DMS153 treated with DMSO at 0.1 percent for 48 hours (cell line): ENCODE measurements around the gene EIF4E3.

Source experiments
- DNase-seq: peaks from one replicate; lab custom pipeline; 2025; ENCODE audit not compliant: unreplicated experiment; lab: John Stamatoyannopoulos, UW

The EIF4E3 gene

DNA sequence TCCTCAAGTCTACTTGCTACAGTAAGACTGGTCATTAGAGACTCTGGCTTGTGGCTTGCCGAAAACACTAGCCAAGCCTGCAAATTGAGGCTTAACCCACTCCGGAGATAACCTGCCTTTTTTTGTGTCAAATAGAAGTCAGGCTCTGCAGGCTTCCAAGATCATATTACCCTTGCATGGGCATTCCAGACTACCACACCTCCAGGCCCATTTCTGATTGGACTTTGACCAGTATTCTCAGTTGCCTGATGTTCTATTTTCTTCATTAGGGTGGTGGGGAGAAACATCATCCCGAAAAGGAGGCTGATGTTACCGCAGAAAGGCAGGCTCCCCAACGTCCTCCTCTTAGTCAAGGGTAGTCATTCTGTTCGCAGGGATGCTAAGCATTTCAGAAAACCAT lies 73.6 kb downstream of the EIF4E3 start:
- DNase-seq = no peak

DNA sequence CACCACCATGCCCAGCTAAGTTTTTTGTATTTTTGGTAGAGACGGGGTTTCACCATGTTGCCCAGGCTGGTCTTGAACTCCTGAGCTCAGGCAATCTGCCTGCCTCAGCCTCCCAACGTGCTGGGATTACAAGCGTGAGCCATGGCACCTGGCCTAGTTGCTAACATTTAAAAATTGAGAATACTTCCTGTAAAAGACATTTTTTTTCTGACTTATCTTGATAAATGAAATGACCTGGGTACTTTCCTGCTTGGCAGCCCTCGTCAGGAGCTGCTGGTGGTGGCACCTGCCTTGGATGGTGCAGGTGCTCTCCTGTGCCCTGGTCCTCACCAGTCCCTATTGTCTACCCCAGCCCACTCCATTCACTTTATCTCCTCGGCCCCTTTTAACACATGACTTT lies 74.8 kb downstream of the EIF4E3 start:
- no peak for DNase-seq

DNA sequence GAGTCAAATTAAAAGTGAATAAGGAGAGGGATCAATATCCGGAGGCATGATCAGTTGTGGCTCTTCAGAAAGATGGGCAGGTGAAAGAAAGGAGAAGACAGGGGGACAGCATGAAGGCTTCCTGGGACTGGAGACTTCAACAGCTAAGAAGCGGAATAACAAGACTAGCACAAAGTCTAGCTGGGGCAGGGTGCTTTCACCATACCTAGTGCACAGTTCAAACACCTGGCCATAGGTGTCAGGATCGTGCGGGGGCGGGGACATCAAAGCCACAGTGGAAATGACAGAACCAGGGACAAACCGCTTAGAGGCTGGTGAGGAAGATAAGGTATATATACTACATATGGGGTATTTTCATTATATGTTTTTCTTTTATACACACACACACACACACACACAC lies 75.4 kb downstream of the EIF4E3 start:
- DNase-seq = no peak

DNA sequence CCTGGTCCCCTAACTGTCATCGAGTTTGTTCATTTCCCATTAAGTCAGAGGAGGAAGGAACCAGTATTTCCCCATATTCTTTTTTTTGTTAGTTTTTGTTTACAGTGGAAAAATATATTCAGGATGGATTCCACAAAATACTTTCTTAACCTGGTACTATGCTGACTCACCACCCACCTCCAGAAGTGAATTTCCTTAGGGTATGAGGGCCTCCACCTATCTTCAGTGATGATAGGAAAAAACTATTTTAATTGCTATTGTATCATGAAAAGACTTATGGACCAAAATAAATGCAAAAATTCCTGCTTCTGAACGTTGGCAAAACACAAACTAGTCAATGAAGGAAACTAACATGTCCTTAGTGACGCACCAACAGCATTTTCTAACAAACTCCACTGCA lies 77.5 kb downstream of the EIF4E3 start:
- no peak for DNase-seq

DNA sequence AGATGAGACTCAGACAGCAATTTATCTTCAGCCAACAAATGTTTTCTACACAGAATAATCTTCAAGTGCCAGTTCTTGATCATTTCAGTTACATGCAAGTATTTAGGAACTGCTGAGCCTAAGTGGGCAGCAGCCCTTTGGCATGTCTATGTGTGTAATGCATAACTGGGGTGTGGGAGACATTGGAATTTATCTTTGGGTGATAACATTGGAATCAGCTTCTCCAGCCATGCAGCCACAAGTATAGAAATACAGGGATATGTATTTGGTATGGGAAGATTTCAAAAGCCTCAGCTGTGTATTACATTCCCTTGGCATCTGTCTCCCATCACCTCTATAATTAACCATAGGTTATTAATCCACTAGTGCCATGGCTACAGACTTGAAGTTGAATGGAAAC lies 78.2 kb downstream of the EIF4E3 start:
- DNase-seq = no peak

DNA sequence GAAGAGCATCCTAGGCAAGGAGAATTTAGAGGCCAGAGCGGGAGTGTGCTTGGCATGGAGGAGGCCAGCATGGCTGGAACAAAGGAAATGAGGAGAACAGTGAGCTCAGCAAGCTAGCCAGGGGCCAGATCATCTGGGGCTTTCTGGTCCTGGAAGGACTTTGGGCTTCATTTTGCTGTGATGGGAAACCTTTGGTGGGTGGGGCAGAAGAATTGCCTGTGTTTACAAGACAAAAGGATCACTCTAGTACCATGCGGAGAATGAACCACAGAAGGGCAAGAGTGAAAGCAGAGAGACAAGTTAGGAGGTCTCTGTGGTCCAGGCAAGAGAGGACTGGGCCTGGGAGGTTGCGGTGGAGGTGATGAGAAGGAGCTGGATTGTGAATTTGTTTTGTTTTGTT lies 80.1 kb downstream of the EIF4E3 start:
- no peak for DNase-seq

DNA sequence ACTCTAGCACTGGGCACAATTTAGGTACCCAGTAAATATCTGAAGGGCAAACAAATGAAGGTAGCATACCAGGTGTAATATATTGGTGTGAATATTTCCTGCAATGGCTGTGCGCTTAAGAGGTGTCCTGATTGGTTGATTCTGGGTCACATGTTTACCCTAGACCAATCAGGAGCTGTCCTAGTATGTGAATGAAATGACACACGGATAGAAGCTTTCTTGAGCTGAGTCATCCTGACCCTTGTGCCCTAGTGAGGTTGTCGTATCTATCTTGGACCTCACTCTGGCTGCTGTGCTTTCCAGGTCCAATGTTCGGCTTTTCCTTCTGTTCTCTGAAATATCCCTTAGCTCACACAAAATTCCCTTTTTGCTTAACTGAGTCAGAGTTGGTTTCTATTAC lies 83.5 kb downstream of the EIF4E3 start:
- DNase-seq = no peak

DNA sequence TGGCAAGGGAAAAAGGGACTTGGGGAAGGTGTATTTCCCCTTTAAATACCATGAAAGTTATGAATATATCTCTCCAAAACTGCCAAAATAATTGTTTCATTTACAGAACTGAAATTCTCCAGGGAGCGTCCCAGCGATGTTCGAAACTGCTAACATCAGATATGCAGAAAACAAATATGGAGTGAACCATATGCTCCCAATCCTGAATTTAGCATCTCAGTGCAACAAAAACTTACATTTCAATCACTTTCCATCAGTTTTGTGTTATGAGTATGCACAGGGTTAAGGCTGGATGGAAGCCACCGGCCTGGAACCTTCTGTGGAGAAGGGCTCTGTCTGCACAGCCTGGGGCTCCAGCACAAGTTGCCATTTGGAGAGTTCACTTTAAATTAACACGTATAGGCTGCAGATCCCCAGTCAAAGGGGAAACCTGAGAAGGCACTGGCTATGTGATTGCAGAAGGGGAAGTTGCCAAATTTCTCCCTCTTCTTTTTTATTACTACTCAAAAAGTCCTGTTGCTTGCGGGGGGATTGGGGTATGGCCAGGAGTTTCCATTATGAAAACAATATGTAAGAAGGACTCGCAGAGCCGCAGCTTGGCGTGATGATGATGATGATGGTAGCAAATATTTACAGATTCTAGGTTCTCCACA lies 84.7 kb downstream of the EIF4E3 start:
- no peak for DNase-seq

DNA sequence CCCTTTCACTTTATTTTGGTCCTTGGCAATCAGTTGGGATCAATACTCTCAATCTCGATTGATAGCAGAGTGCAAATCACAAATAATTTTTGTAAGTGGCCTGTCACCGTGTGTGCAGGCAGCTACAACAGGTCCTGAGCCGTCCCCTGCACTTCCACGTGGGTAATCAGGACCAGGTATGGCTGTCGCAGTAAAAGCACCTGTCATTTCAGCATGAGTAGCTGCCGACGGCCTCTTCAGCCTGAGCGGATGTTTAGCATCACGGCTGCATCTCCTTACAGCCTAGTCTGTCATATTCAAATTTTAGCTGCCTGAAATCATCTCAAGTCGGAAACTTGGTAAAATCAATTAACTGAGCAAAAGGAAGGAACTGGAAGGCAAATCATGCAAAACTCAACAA lies 88.7 kb downstream of the EIF4E3 start:
- no peak for DNase-seq

DNA sequence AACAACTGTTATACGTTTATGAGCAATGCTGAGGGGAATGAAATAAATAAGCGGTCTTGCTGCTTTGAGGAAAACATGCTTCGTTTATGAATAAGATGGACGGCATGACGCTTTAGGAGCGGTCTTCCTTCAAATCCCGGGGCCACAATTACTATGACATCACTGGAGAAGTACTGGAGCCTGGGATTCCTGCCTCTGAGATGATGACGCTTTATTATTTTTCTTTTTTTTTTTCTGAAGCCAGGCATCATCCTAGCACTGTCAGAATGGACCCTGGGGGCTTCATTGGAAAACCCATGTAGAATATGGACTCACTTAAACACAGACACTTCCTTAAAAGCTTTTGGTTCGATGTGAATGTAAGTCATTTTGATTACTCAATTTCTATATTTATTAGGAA lies 89.2 kb downstream of the EIF4E3 start:
- no peak for DNase-seq

DNA sequence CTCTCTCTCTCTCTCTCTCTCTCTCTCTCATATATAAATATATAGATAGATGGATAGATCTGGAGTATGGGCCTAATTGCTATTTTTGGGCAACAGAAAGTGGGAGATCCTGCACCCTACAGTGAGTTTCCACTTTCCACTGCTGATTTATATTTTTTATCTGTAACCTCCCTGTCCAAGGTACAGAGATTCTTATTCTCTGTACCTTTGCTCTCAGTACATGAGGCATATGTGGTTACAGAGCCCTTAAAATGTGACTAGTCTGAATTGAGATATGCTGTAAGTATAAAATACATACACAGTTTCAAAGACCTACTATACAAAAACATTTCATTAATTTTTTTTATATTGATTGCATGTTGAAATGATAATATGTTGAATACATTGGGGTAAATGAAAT lies 90.5 kb downstream of the EIF4E3 start:
- no peak for DNase-seq

DNA sequence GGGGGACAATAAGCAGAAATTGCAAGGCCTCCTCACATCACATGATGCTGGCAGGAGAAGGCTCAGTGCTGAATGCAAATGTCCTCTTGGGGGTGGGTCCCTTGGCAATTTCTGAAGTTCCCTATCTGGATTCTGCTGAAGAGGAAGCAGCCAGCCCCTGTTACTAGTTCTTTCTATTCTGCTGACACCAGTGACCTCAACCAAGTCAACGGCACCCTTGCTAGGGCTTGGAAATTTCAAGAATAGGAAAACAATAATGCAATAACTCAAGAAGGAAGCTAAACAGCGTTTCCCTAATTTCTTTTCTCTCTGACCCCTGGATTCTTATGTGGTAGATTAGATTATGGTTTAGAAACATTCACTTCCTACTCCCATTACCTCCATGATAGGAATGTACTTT lies 95.5 kb downstream of the EIF4E3 start:
- DNase-seq = no peak

DNA sequence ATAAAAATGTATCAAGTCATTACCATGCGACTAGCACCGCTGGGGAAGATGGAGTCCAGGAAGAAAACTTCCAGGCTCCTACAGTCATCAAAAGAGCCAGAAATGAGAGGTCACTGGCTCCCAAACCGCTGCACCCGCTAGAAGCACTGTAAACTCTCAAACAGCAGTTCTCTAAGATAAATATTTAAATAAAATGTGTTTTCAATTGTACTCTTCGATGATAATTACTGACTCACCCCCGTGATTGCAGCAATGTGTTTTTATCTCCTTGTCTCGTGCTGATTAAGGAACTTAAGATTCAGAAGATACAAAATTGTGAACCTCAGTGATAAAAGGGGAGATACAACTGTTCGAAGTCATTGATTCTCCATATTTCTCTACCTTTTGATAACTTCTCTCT lies 95.9 kb downstream of the EIF4E3 start:
- DNase-seq = no peak

DNA sequence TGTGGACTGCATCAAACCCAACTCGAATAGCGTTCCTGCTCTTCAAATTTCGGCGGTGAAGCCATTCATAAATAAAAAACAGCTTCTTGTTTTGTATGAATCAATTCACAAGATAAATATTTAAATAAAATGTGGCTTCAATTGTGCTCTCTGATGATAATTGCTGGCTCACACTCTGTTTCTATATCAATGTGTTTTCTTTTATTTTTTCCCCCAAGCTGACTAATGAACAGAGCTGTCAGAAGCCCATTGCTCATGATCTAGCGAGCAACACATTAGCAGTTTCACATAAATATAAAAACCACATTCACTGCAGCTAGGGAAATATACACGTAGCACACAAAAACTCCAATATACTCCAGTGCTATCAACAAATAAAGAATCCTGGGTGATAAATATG lies 96.7 kb downstream of the EIF4E3 start:
- no peak for DNase-seq

DNA sequence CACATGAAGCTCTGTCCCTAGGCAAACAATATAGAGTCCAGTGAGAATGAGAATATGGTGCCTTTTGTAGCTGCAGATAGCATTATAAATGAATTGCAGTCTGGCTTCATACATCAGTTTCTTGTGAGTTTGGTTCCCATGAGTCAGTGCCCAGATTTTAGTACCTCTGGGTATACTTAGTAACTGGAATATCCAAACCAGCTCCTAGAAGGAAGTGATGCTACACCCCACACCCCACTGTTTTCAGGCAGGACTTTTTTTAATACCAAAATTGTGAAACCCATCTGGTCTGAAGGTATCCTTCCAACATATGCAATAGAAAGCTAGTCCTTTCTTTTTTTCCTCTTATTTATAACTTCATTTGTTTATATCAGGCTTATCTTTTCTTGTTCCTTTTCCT lies 99.5 kb downstream of the EIF4E3 start:
- no peak for DNase-seq
